IMR-90 (cell line): ENCODE results near the gene RAB4B. TPM values are rescaled to one million over a fixed set of nuclear protein-coding genes. Genes with fewer than 3 reads are reported as not detected.

Experiments
- ATAC-seq: fragments of 200-7000 bp; cut with Tn5 transposase; 2 replicates; pipeline ENCODE4 v1.9.1; 2020; ENCODE audit warnings: low read depth, mild to moderate bottlenecking, moderate library complexity
- BruUV-seq: library from RNA; stranded (reverse); fragments of 400-500 nt; replicated peaks from 2 replicates; lab custom pipeline; 2021; lab: Mats Ljungman, UMichigan
- CTCF ChIA-PET: fragments of 300-600 bp; formaldehyde crosslinking; extraction: SDS; loops from one replicate; lab custom pipeline; 2021; ENCODE audit warnings: antibody characterized with exemption; lab: Yijun Ruan, JAX
- POLR2A ChIA-PET: fragments of 300-600 bp; sonication (Branson Sonifier 250); formaldehyde crosslinking; loops from one replicate; lab custom pipeline; 2022; ENCODE audit warnings: antibody characterized with exemption; ENCODE audit not compliant: unreplicated experiment; lab: Charles Lee
- DNase-seq: peaks from one replicate; pipeline ENCODE4 v3.0.0; 2013
- H2AFZ ChIP-seq: replicated peaks from 2 replicates; pipeline ENCODE3; 2013; ENCODE audit warnings: low read length, mild to moderate bottlenecking; ENCODE audit not compliant: poor library complexity
- H2AK5ac ChIP-seq: 2 replicates; pipeline ENCODE4 v1.6.1; 2013; ENCODE audit warnings: low read depth, low read length, inconsistent platforms
- H2AK9ac ChIP-seq: replicated peaks from 2 replicates; pipeline ENCODE3; 2013; ENCODE audit warnings: mild to moderate bottlenecking, low read depth, low read length, moderate library complexity; ENCODE audit not compliant: poor library complexity
- H2BK120ac ChIP-seq: 2 replicates; pipeline ENCODE4 v1.6.1; 2013; ENCODE audit warnings: low read depth, low read length, inconsistent platforms
- H2BK15ac ChIP-seq: 3 replicates; pipeline ENCODE4 v1.6.1; 2013; ENCODE audit warnings: low read depth, low read length, inconsistent platforms
- H2BK20ac ChIP-seq: 2 replicates; pipeline ENCODE4 v1.6.1; 2013; ENCODE audit warnings: low read depth, mild to moderate bottlenecking, inconsistent platforms, low read length, moderate library complexity
- H2BK5ac ChIP-seq: 2 replicates; pipeline ENCODE4 v1.6.1; 2013; ENCODE audit warnings: mild to moderate bottlenecking, low read depth, low read length, inconsistent platforms; ENCODE audit not compliant: poor library complexity, severe bottlenecking
- H3K14ac ChIP-seq: replicated peaks from 2 replicates; pipeline ENCODE4 v1.6.1; 2013; ENCODE audit warnings: low read depth, low read length, inconsistent platforms
- H3K18ac ChIP-seq: 2 replicates; pipeline ENCODE4 v1.6.1; 2013; ENCODE audit warnings: low read depth, low read length, control low read depth
- H3K23ac ChIP-seq: 2 replicates; pipeline ENCODE4 v1.6.1; 2013; ENCODE audit warnings: low read depth, low read length, inconsistent platforms
- H3K27ac ChIP-seq: 2 replicates; pipeline ENCODE4 v1.5.1; 2013; ENCODE audit warnings: mild to moderate bottlenecking, control low read depth, low read length; ENCODE audit not compliant: insufficient read depth
- H3K27me3 ChIP-seq: 2 replicates; pipeline ENCODE4 v1.6.1; 2013; ENCODE audit warnings: low read length; ENCODE audit not compliant: control insufficient read depth, insufficient read depth
- H3K36me3 ChIP-seq: 2 replicates; pipeline ENCODE4 v1.6.1; 2013; ENCODE audit warnings: low read length, mixed read lengths; ENCODE audit not compliant: control insufficient read depth, insufficient read depth
- H3K4ac ChIP-seq: 2 replicates; pipeline ENCODE4 v1.6.1; 2013; ENCODE audit warnings: low read depth, low read length, inconsistent platforms
- H3K4me1 ChIP-seq: 2 replicates; pipeline ENCODE4 v1.6.1; 2013; ENCODE audit warnings: low read length, mixed read lengths; ENCODE audit not compliant: control insufficient read depth, insufficient read depth
- H3K4me2 ChIP-seq: 2 replicates; pipeline ENCODE4 v1.6.1; 2013; ENCODE audit warnings: low read depth, mild to moderate bottlenecking, control low read depth, low read length, moderate library complexity
- H3K4me3 ChIP-seq: 2 replicates; pipeline ENCODE4 v1.5.1; 2013; ENCODE audit warnings: low read depth, mild to moderate bottlenecking, control low read depth, low read length, moderate library complexity; ENCODE audit not compliant: insufficient read depth
- H3K56ac ChIP-seq: 2 replicates; pipeline ENCODE4 v1.6.1; 2013; ENCODE audit warnings: low read length, inconsistent platforms; ENCODE audit not compliant: insufficient read depth; ENCODE audit errors: extremely low read depth
- H3K79me1 ChIP-seq, 2 experiments: 2 replicates each; pipeline ENCODE4 v1.6.1; 2013; ENCODE audit warnings: low read length in 2 of 2, inconsistent platforms in 1 of 2, low read depth in 1 of 2
- H3K9ac ChIP-seq: 2 replicates; pipeline ENCODE4 v1.6.1; 2013; ENCODE audit warnings: low read depth, low read length, control low read depth
- H3K9me1 ChIP-seq: 2 replicates; pipeline ENCODE4 v1.6.1; 2013; ENCODE audit warnings: low read length, inconsistent platforms; ENCODE audit not compliant: insufficient read depth
- H3K9me3 ChIP-seq: 2 replicates; pipeline ENCODE4 v1.6.1; 2013; ENCODE audit warnings: low read length; ENCODE audit not compliant: control insufficient read depth, insufficient read depth
- H4K20me1 ChIP-seq: 2 replicates; pipeline ENCODE4 v1.6.1; 2013; ENCODE audit warnings: low read length, inconsistent platforms; ENCODE audit not compliant: insufficient read depth
- H4K5ac ChIP-seq: 2 replicates; pipeline ENCODE4 v1.6.1; 2013; ENCODE audit warnings: mild to moderate bottlenecking, low read depth, low read length, control low read depth
- H4K8ac ChIP-seq, 2 experiments: 2 replicates each; pipeline ENCODE4 v1.6.1; 2013; ENCODE audit warnings: low read depth in 2 of 2, low read length in 2 of 2, control low read depth in 1 of 2, inconsistent platforms in 1 of 2
- H4K91ac ChIP-seq: 2 replicates; pipeline ENCODE4 v1.6.1; 2013; ENCODE audit warnings: low read depth, low read length, inconsistent platforms; ENCODE audit not compliant: insufficient read depth
- CEBPB ChIP-seq: IDR thresholded peaks from 2 replicates; pipeline ENCODE4 v1.6.1; 2012; ENCODE audit warnings: low read depth, low read length, improper control_type of control experiment
- WGBS, 2 experiments: methylation state at CpG; one replicate each; pipeline versions ENCODE4 v1.1.5 to v1.1.7; 2013; ENCODE audit warnings: missing lambda C conversion rate in 2 of 2; ENCODE audit not compliant: insufficient read length in 1 of 2; ENCODE audit errors: extremely low coverage in 2 of 2; 5-methylcytosine and 5-hydroxymethylcytosine counted together
- dilution Hi-C: fragments of 300-500 bp; cut with HindIII; formaldehyde crosslinking; loops from one replicate; pipeline ENCODE4 v1.14.3; 2018; ENCODE audit warnings: low sequenced_read_pairs; ENCODE audit not compliant: unreplicated experiment
- in situ Hi-C: fragments of 300-500 bp; cut with MboI; formaldehyde crosslinking; loops from 3 replicates; pipeline ENCODE4 v1.14.3; 2019; ENCODE audit warnings: low sequenced_read_pairs, inconsistent platforms, mixed read lengths
- intact Hi-C: fragments of 100-400 bp; cut with micrococcal nuclease; formaldehyde crosslinking; loops from 2 replicates; pipeline ENCODE4 v1.10.0; 2022
- polyA plus RNA-seq, 3 experiments: library from polyadenylated mRNA; depleted of rRNA; stranded (reverse); fragments of >200 nt; gene quantifications; 2 replicates each; pipeline ENCODE4 v1.2.3, GENCODE V29; 2012; ENCODE audit warnings: low replicate concordance in 1 of 3
- total RNA-seq: library from RNA; depleted of rRNA; stranded (reverse); fragments of >200 nt; gene quantifications from 2 replicates; pipeline ENCODE4 v1.2.3, GENCODE V29; 2012
- TF ChIP-seq, protein P1 (sequence below): fragments of 150-350 bp; IDR thresholded peaks from 2 replicates; pipeline ENCODE4 v1.6.1; 2016; ENCODE audit warnings: low read depth, mild to moderate bottlenecking, low read length, moderate library complexity, borderline replicate concordance

RAB4B gene
- total and polyA plus RNA-seq, 2 of the 4 experiments (the other 2 are of a cell fraction): 7.9 to 21.4 TPM

DNA sequence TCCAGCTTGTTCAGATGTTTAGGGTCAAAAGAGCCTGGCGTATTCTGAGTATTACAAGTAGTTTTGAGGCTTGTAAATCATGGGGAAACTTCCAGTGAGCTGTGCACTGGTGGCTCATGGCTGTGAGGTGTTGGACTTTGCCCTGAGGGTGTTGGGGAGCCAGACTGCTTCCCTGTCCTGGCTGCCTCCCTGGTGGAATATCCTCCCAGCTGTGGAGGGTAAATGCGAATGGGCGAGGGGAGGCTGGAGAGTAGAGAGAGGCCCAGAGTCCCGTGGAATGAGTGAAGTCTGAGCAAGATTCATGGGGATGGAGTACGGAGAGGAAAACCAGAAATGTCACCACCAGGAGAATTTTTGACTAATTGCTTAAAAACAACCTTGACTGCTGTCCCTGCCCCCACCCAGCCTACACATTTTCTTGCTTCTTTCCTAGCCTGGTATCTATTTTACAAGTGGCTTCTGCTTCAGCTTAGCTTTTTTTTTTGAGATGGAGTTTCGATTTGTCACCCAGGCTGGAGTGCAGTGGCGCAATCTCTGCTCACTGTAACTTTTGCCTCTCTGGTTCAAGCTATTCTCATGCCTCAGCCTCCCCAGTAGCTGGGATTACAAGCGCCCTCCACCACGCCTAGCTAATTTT is 23.3 kb upstream of the RAB4B start:
- intact Hi-C loops: loop anchor here (5.0 kb wide), 1 partner anchor 43 kb away; the partner anchor contains the start of gene EGLN2

More for the DNA sequence above, 23.3 kb upstream of the RAB4B start:
- no peak overlapping the region for H3K4ac ChIP-seq
- H2AK5ac ChIP-seq: no peak overlapping the region
- no peak overlapping the region for H2BK20ac ChIP-seq
- no peak overlapping the region for H3K4me3 ChIP-seq
- peaks cover 4% of the 10 kb centered on the region for H3K4me1 ChIP-seq
- ATAC-seq (no peak), DNase-seq (peak; percentile 19)
- no peak overlapping the region for H3K56ac ChIP-seq
- H3K36me3 ChIP-seq: peaks cover 38% of the 10 kb centered on the region
- peaks cover 25 to 53% of the 10 kb centered on the region in 2 experiments for H3K79me1 ChIP-seq
- no peak overlapping the region for H4K8ac ChIP-seq
- CTCF ChIA-PET: no interaction called here
- 0 out of 2 replicates have a peak overlapping the region, but pooled peaks have one; percentile 10 for H3K9ac ChIP-seq
- H3K14ac ChIP-seq: no peak overlapping the region
- no peak overlapping the region for H3K18ac ChIP-seq
- no peak overlapping the region for H2AK9ac ChIP-seq
- peaks cover 13% of the 10 kb centered on the region; the same call in 1 of the 2 replicates for H3K9me1 ChIP-seq
- H3K27me3 ChIP-seq: no peaks in the 10 kb centered on the region
- H3K23ac ChIP-seq: no peak overlapping the region
- H2BK5ac ChIP-seq: no peak overlapping the region
- peaks cover 35% of the 10 kb centered on the region for H4K20me1 ChIP-seq
- H3K27ac ChIP-seq: peak overlapping the region; percentile 40
- H3K9me3 ChIP-seq: no peaks in the 10 kb centered on the region
- H2BK15ac ChIP-seq: no peak overlapping the region
- H2AFZ ChIP-seq: no peak overlapping the region
- dilution Hi-C loops (no loop called here), in situ Hi-C loops (no loop called here)
- BruUV-seq: no TSS peak
- no peak overlapping the region for H2BK120ac ChIP-seq
- TF ChIP-seq CEBPB: peak; percentile 56
- TF ChIP-seq, protein P1, sequence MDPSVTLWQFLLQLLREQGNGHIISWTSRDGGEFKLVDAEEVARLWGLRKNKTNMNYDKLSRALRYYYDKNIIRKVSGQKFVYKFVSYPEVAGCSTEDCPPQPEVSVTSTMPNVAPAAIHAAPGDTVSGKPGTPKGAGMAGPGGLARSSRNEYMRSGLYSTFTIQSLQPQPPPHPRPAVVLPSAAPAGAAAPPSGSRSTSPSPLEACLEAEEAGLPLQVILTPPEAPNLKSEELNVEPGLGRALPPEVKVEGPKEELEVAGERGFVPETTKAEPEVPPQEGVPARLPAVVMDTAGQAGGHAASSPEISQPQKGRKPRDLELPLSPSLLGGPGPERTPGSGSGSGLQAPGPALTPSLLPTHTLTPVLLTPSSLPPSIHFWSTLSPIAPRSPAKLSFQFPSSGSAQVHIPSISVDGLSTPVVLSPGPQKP: no peak
- POLR2A ChIA-PET: interaction anchor here (0.6 kb wide), 2 partner anchors 45 to 51 kb away, joined by 4 to 6 read pairs; partner anchors contain the start of gene EGLN2
- no peak overlapping the region for H4K5ac ChIP-seq
- H3K4me2 ChIP-seq: peak overlapping the region; percentile 18; the same call in 1 of the 2 replicates
- no CpG with 5 or more reads among the region's 9 CpGs for WGBS, 2 experiments
- no peak overlapping the region for H4K91ac ChIP-seq
